SK-N-MC (cell line): ENCODE results near the gene CHRNA4.

Source experiments
- EZH2 ChIP-seq: fragments of 200-600 bp; sonication (generic); IDR thresholded peaks from one replicate; pipeline ENCODE4 v1.6.1; 2017; ENCODE audit warnings: antibody characterized with exemption
- POLR2AphosphoS5 ChIP-seq: IDR thresholded peaks from 2 replicates; pipeline ENCODE4 v1.6.1; 2012; ENCODE audit warnings: mild to moderate bottlenecking, low read depth, low read length, borderline replicate concordance

GRCh38 chr20:63409066-63409833 lies 48.1 kb upstream of the CHRNA4 start:
- no peak for TF ChIP-seq POLR2AphosphoS5
- TF ChIP-seq EZH2 = no peak
